C4-2B (cell line): ENCODE results near the gene SFXN3.

ENCODE experiments used
- ZFX ChIP-seq: fragments of 450-650 bp; IDR thresholded peaks from 2 replicates; pipeline ENCODE4 v1.6.1; 2017
- TF ChIP-seq, protein P1 (sequence below): fragments of 450-650 bp; conservative IDR thresholded peaks from 2 replicates; pipeline ENCODE4 v1.5.1; 2017; ENCODE audit warnings: mild to moderate bottlenecking

DNA sequence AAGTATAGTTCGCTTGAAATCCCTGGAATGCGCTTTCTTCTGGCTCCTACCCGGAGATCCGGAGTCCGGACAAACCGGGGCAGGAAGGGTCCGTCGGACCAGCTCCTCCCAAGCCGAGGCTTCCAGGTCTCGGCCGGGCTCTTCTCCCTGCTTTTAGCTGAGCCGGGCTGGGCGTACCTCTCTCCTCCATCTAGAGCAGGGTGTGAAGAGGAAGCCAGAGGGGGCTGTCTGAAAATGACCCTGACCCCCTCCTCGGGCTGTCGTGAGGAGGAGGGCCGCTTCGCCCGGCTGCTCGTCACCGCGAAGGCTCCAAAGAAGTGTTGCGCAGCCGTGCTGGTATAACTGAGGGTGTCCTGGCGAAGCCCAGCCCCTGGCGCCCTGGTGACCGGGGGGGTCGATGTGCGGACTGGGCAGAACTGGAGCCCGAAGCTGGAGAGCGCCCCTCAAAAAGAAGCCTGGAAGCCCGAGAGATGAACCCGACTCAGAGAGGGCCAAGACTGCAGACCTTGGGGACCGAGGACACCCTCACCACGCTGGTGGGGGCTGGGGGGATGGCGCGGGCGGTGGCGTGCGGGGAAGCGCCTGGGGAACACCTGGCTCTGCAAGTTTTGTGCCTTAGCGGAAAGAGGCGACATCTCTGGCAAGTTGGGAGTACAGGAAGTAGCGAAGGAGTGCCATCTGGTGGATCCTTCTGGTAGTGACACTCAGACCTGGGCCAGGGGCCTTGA is 36.5 kb downstream of the SFXN3 start:
- TF ChIP-seq, protein P1, sequence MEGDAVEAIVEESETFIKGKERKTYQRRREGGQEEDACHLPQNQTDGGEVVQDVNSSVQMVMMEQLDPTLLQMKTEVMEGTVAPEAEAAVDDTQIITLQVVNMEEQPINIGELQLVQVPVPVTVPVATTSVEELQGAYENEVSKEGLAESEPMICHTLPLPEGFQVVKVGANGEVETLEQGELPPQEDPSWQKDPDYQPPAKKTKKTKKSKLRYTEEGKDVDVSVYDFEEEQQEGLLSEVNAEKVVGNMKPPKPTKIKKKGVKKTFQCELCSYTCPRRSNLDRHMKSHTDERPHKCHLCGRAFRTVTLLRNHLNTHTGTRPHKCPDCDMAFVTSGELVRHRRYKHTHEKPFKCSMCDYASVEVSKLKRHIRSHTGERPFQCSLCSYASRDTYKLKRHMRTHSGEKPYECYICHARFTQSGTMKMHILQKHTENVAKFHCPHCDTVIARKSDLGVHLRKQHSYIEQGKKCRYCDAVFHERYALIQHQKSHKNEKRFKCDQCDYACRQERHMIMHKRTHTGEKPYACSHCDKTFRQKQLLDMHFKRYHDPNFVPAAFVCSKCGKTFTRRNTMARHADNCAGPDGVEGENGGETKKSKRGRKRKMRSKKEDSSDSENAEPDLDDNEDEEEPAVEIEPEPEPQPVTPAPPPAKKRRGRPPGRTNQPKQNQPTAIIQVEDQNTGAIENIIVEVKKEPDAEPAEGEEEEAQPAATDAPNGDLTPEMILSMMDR = peak; percentile 77
- TF ChIP-seq ZFX = no peak
